HEK293T (cell line): ENCODE data around the gene COL4A3.

Experiments
- BHLHE40 ChIP-seq: fragments of 450-650 bp; IDR thresholded peaks from 2 replicates; pipeline ENCODE4 v1.6.1; 2016; ENCODE audit warnings: mild to moderate bottlenecking, moderate library complexity, borderline replicate concordance
- CTBP1 ChIP-seq: fragments of 450-650 bp; IDR thresholded peaks from 2 replicates; pipeline ENCODE4 v1.6.1; 2016; ENCODE audit warnings: borderline replicate concordance
- FOXM1 ChIP-seq: fragments of 450-650 bp; IDR thresholded peaks from 2 replicates; pipeline ENCODE4 v1.6.1; 2017; ENCODE audit warnings: mild to moderate bottlenecking, borderline replicate concordance
- L3MBTL2 ChIP-seq: fragments of 450-650 bp; conservative IDR thresholded peaks from 2 replicates; pipeline ENCODE4 v1.6.1; 2016; ENCODE audit warnings: mild to moderate bottlenecking
- LEF1 ChIP-seq: fragments of 450-650 bp; IDR thresholded peaks from 2 replicates; pipeline ENCODE4 v1.6.1; 2017; ENCODE audit warnings: mild to moderate bottlenecking, borderline replicate concordance
- SP1 ChIP-seq: fragments of 450-650 bp; IDR thresholded peaks from 2 replicates; pipeline ENCODE4 v1.6.1; 2017
- SUZ12 ChIP-seq: fragments of 450-650 bp; IDR thresholded peaks from 2 replicates; pipeline ENCODE4 v1.6.1; 2016; ENCODE audit warnings: mild to moderate bottlenecking

DNA sequence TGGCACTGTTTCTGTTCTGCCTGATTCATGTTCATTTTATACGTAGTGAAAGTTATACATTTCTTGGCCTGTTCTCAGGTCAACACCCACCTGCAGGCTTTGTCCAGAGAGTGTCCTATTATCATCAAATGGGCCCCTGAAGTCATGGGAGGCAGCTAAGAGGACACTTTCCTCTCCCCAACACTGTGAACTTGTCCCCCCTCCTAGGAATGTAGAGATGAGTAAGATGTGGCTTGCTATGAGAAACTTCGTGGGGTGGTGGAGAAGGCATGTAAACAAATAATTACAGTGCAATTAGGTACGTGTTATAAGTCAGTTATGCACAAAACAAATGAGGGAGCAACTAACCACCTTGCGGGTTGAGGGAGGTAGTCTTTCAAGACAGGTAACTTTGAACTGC lies 57.9 kb downstream of the COL4A3 start:
- no peak for TF ChIP-seq FOXM1
- TF ChIP-seq L3MBTL2: no peak
- TF ChIP-seq CTBP1: no peak
- no peak for TF ChIP-seq BHLHE40
- TF ChIP-seq SP1: no peak
- no peak for TF ChIP-seq LEF1
- TF ChIP-seq SUZ12: no peak
